HCT116 (cell line): ENCODE data around the gene SSNA1. TPM values are rescaled to one million over a fixed set of nuclear protein-coding genes. Genes with fewer than 3 reads are reported as not detected.

ENCODE experiments used
- ATAC-seq: fragments of 200-7000 bp; cut with Tn5 transposase; 2 replicates; pipeline ENCODE4 v1.9.1; 2020; ENCODE audit warnings: mild to moderate bottlenecking, moderate library complexity
- BruUV-seq: library from RNA; stranded (reverse); fragments of 400-500 nt; replicated peaks from 2 replicates; lab custom pipeline; 2021; lab: Mats Ljungman, UMichigan
- CTCF ChIA-PET: fragments of 300-600 bp; sonication (Branson Sonifier 250); formaldehyde crosslinking; loops from one replicate; lab custom pipeline; 2021; ENCODE audit warnings: antibody characterized with exemption; lab: Charles Lee
- POLR2A ChIA-PET: fragments of 300-600, 350-600 bp; sonication (Branson Sonifier 250); formaldehyde crosslinking; loops from one replicate; lab custom pipeline; 2021; ENCODE audit warnings: antibody characterized with exemption; lab: Charles Lee
- RAD21 ChIA-PET, 2 experiments: fragments of 300-600 bp; sonication (Branson Sonifier 250); formaldehyde crosslinking; loops; one replicate each; lab custom pipeline; 2023; ENCODE audit warnings: low total read pairs in 2 of 2; ENCODE audit not compliant: uncharacterized antibody in 2 of 2, unreplicated experiment in 2 of 2, low non-redundant PET in 1 of 2; lab: Charles Lee
- DNase-seq: peaks from one replicate; pipeline ENCODE4 v3.0.0-alpha.2; 2010; ENCODE audit warnings: low read depth, low spot score
- H2AFZ ChIP-seq: fragments of 200-600 bp; shearing (Covaris generic), sonication (generic); 2 replicates; pipeline ENCODE4 v1.6.1; 2017; ENCODE audit warnings: low read depth, mixed run types, mixed read lengths, antibody characterized with exemption, low read length; ENCODE audit not compliant: poor library complexity, severe bottlenecking
- H3K27ac ChIP-seq: 2 replicates; pipeline ENCODE4 v1.5.1; 2012; ENCODE audit warnings: low read depth, low read length
- H3K27me3 ChIP-seq: fragments of 200-600 bp; sonication (generic); 2 replicates; pipeline ENCODE4 v1.6.1; 2016; ENCODE audit warnings: mixed run types, low read length, mixed read lengths; ENCODE audit not compliant: insufficient read depth
- H3K36me3 ChIP-seq, 2 experiments: fragments of 200-500 bp in 1 of 2; fragments of 200-600 bp in 1 of 2; sonication (Bioruptor generic) in 1 of 2; sonication (generic) in 1 of 2; 2 replicates each; pipeline versions ENCODE4 v1.5.1 to v1.6.1; 2014 to 2016; ENCODE audit warnings: low read length in 2 of 2, inconsistent platforms in 1 of 2, mixed read lengths in 1 of 2, mixed run types in 1 of 2; ENCODE audit not compliant: insufficient read depth in 2 of 2, control insufficient read depth in 1 of 2
- H3K4me1 ChIP-seq, 2 experiments: fragments of 200-600 bp in 1 of 2; sonication (generic) in 1 of 2; 2 replicates each; pipeline versions ENCODE4 v1.5.1 to v1.6.1; 2012 to 2017; ENCODE audit warnings: low read length in 2 of 2, inconsistent platforms in 1 of 2, mild to moderate bottlenecking in 1 of 2, mixed read lengths in 1 of 2, mixed run types in 1 of 2, moderate library complexity in 1 of 2; ENCODE audit not compliant: insufficient read depth in 2 of 2, control insufficient read depth in 1 of 2
- H3K4me2 ChIP-seq: fragments of 200-600 bp; sonication (generic); 2 replicates; pipeline ENCODE4 v1.6.1; 2017; ENCODE audit warnings: mixed run types, low read length, mixed read lengths
- H3K4me3 ChIP-seq, 2 experiments: fragments of 200-600 bp in 1 of 2; sonication (generic) in 1 of 2; replicated peaks in 1 of 2; 2 replicates each; pipeline ENCODE4 v1.5.1; 2011 to 2016; ENCODE audit warnings: low read length in 2 of 2, control low read depth in 1 of 2, low read depth in 1 of 2, mild to moderate bottlenecking in 1 of 2, mixed read lengths in 1 of 2, mixed run types in 1 of 2
- H3K79me2 ChIP-seq: fragments of 200-600 bp; sonication (generic); 2 replicates; pipeline ENCODE4 v1.6.1; 2017; ENCODE audit warnings: mild to moderate bottlenecking, mixed run types, low read length, moderate library complexity, mixed read lengths; ENCODE audit not compliant: insufficient read depth
- H3K9ac ChIP-seq: fragments of 200-600 bp; sonication (generic); 2 replicates; pipeline ENCODE4 v1.6.1; 2016; ENCODE audit warnings: low read length, mixed read lengths
- H3K9me2 ChIP-seq: fragments of 200-600 bp; sonication (generic), shearing (Covaris generic); 2 replicates; pipeline ENCODE4 v1.6.1; 2017; ENCODE audit warnings: mixed run types, mild to moderate bottlenecking, moderate library complexity; ENCODE audit not compliant: insufficient read depth
- H3K9me3 ChIP-seq, 2 experiments: fragments of 200-500 bp in 1 of 2; fragments of 200-600 bp in 1 of 2; sonication (Bioruptor generic) in 1 of 2; sonication (generic) in 1 of 2; 2 replicates each; pipeline ENCODE4 v1.6.1; 2014 to 2017; ENCODE audit warnings: low read length in 2 of 2, mixed read lengths in 2 of 2, inconsistent platforms in 1 of 2, low read depth in 1 of 2, mild to moderate bottlenecking in 1 of 2, mixed run types in 1 of 2, moderate library complexity in 1 of 2; ENCODE audit not compliant: control insufficient read depth in 1 of 2, insufficient read depth in 1 of 2
- H4K20me1 ChIP-seq: fragments of 200-600 bp; sonication (generic), shearing (Covaris generic); 2 replicates; pipeline ENCODE4 v1.6.1; 2017; ENCODE audit warnings: mixed run types, mild to moderate bottlenecking, moderate library complexity; ENCODE audit not compliant: insufficient read depth
- CEBPB ChIP-seq: IDR thresholded peaks from 2 replicates; pipeline ENCODE4 v1.6.1; 2012; ENCODE audit warnings: low read depth
- ELF1 ChIP-seq: IDR thresholded peaks from 2 replicates; pipeline ENCODE4 v1.6.1; 2012; ENCODE audit warnings: low read depth, borderline replicate concordance
- FOSL1 ChIP-seq: IDR thresholded peaks from 2 replicates; pipeline ENCODE4 v1.6.1; 2012; ENCODE audit warnings: low read depth
- RAD21 ChIP-seq: IDR thresholded peaks from 2 replicates; pipeline ENCODE4 v1.6.1; 2012; ENCODE audit warnings: low read depth, mild to moderate bottlenecking
- SIN3A ChIP-seq: IDR thresholded peaks from 2 replicates; pipeline ENCODE4 v1.6.1; 2012; ENCODE audit warnings: low read depth
- TCF7L2 ChIP-seq: IDR thresholded peaks from 2 replicates; pipeline ENCODE4 v1.7.0; 2011; ENCODE audit warnings: borderline replicate concordance, inconsistent platforms; ENCODE audit not compliant: insufficient read depth, insufficient read length; ENCODE audit errors: extremely low read depth
- intact Hi-C: fragments of 100-400 bp; cut with micrococcal nuclease; formaldehyde crosslinking; loops from 2 replicates; pipeline ENCODE4 v1.10.0; 2022
- total RNA-seq: library from RNA; stranded (reverse); gene quantifications from one replicate; pipeline ENCODE4 v1.2.1, GENCODE V29; 2021; ENCODE audit not compliant: unreplicated experiment
- TF ChIP-seq, protein P1 (sequence below), 3 experiments: fragments of 200-600 bp in 1 of 3; sonication (generic) in 1 of 3; IDR thresholded peaks in 2 of 3; conservative IDR thresholded peaks in 1 of 3; 2 replicates each; pipeline ENCODE4 v1.5.1; 2012 to 2017; ENCODE audit warnings: low read depth in 2 of 3, low read length in 2 of 3, antibody characterized with exemption in 1 of 3, borderline replicate concordance in 1 of 3, control low read depth in 1 of 3, mild to moderate bottlenecking in 1 of 3, mixed read lengths in 1 of 3, mixed run types in 1 of 3, moderate library complexity in 1 of 3; ENCODE audit not compliant: insufficient read depth in 1 of 3

SSNA1 gene
- total RNA-seq, 1 experiment from 2014 or later: 84.7 TPM

DNA sequence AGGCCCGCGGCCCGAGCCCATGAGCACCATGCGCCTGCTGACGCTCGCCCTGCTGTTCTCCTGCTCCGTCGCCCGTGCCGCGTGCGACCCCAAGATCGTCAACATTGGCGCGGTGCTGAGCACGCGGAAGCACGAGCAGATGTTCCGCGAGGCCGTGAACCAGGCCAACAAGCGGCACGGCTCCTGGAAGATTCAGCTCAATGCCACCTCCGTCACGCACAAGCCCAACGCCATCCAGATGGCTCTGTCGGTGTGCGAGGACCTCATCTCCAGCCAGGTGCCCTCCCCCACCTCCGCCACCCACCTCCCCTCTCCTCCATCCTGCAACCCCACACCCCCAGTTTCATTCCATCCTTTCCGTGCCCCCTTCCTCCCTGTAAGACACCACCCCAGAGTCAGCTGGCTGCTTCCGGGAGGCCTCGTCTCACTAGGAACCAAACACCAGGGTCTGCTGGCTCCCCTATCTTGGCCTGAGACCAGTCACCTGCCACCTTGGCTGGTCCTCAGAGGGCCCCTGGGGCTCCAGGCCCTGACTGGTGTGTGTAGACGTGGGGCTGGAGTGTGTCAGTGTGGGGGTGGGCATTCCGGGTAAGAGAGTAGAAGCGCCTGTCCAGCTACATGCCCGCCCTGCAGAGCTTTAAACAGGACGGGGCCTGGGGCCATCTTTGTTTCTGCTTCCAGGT, 48.9 kb upstream of the SSNA1 start:
- H4K20me1 ChIP-seq: no peaks in the 10 kb centered on the region
- H3K36me3 ChIP-seq: no peaks in the 10 kb centered on the region
- no peak overlapping the region for H3K4me3 ChIP-seq
- POLR2A ChIA-PET: no interaction called here
- H3K4me2 ChIP-seq: no peak overlapping the region
- no peaks in the 10 kb centered on the region for H3K9me2 ChIP-seq
- intact Hi-C loops: no loop called here
- H3K27me3 ChIP-seq: no peaks in the 10 kb centered on the region
- no peaks in the 10 kb centered on the region for H3K9me3 ChIP-seq
- CTCF ChIA-PET: no interaction called here
- TF ChIP-seq RAD21 (no peak), FOSL1 (no peak), CEBPB (no peak), TCF7L2 (no peak), SIN3A (no peak), ELF1 (no peak)
- TF ChIP-seq, protein P1, sequence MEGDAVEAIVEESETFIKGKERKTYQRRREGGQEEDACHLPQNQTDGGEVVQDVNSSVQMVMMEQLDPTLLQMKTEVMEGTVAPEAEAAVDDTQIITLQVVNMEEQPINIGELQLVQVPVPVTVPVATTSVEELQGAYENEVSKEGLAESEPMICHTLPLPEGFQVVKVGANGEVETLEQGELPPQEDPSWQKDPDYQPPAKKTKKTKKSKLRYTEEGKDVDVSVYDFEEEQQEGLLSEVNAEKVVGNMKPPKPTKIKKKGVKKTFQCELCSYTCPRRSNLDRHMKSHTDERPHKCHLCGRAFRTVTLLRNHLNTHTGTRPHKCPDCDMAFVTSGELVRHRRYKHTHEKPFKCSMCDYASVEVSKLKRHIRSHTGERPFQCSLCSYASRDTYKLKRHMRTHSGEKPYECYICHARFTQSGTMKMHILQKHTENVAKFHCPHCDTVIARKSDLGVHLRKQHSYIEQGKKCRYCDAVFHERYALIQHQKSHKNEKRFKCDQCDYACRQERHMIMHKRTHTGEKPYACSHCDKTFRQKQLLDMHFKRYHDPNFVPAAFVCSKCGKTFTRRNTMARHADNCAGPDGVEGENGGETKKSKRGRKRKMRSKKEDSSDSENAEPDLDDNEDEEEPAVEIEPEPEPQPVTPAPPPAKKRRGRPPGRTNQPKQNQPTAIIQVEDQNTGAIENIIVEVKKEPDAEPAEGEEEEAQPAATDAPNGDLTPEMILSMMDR (IDR thresholded peaks at IDR 0.05 in 2 of 3, conservative IDR thresholded peaks at IDR 0.05 in 1 of 3; ENCODE audit: borderline replicate concordance in 1 of 3, insufficient read depth in 1 of 3, low read depth in 2 of 3, low read length in 2 of 3): no peak
- TF ChIP-seq, all 23 proteins: peak for 0
- H3K9ac ChIP-seq: no peak overlapping the region
- RAD21 ChIA-PET: no interaction called here
- BruUV-seq: no TSS peak
- no peak overlapping the region for H3K27ac ChIP-seq
- H3K4me1 ChIP-seq: peaks cover 6 to 11% of the 10 kb centered on the region in 2 experiments
- no peak for ATAC-seq
- H3K79me2 ChIP-seq: no peaks in the 10 kb centered on the region
- H2AFZ ChIP-seq: no peak overlapping the region
- no peak for DNase-seq
